Activated CD4-positive, alpha-beta T cell treated with anti-CD3 and anti-CD28 coated beads for 36 hours (primary cell): ENCODE data around the gene SHOX. TPM values are rescaled to one million over a fixed set of nuclear protein-coding genes. Genes with fewer than 3 reads are reported as not detected.

Experiments
- total RNA-seq, 2 experiments: library from RNA; stranded (reverse); gene quantifications; one replicate each; pipeline ENCODE4 v1.2.3, GENCODE V29; 2021

SHOX gene
- total RNA-seq, 2 experiments from 2014 or later = not detected

Other genes starting within 250 kb of the SHOX start
- 10 to 100 TPM; 23.3 to 26.8 TPM for gene PPP2R3B, start 243.9 kb upstream of the SHOX start, total RNA-seq